HepG2 (cell line): ENCODE measurements around the gene FOXA1. TPM values are rescaled to one million over a fixed set of nuclear protein-coding genes. Genes with fewer than 3 reads are reported as not detected.
A peak's percentile ranks its signal among the peaks of the same experiment; 100 is the strongest.

ENCODE experiments used
- CHD4 ChIP-seq: fragments of 200-600 bp; sonication (generic); IDR thresholded peaks from 2 replicates; pipeline ENCODE4 v1.7.0; 2017; ENCODE audit warnings: mild to moderate bottlenecking, low read length, borderline replicate concordance
- HDAC1 ChIP-seq: sonication (generic); formaldehyde crosslinking; IDR thresholded peaks from 2 replicates; pipeline ENCODE4 v1.5.1; 2020; ENCODE audit warnings: mild to moderate bottlenecking, missing genetic modification reagents
- HDAC6 ChIP-seq: fragments of 200-600 bp; sonication (generic); IDR thresholded peaks from 2 replicates; pipeline ENCODE4 v1.7.0; 2017; ENCODE audit warnings: mild to moderate bottlenecking, antibody characterized with exemption, low read length, low read depth
- HNRNPUL1 ChIP-seq: fragments of 200-400 bp; formaldehyde crosslinking; IDR thresholded peaks from 2 replicates; pipeline ENCODE4 v1.6.1; 2017; ENCODE audit warnings: low read depth, mild to moderate bottlenecking, low read length, moderate library complexity
- IRF2 ChIP-seq: IDR thresholded peaks from 2 replicates; pipeline ENCODE4 v1.6.1; 2018; ENCODE audit warnings: missing genetic modification reagents, missing compliant biosample characterization
- KDM5B ChIP-seq: sonication (generic); formaldehyde crosslinking; IDR thresholded peaks from 2 replicates; pipeline ENCODE4 v1.4.0; 2020; ENCODE audit warnings: missing genetic modification reagents, mild to moderate bottlenecking, borderline replicate concordance
- POLR2G ChIP-seq: fragments of 200-400 bp; formaldehyde crosslinking; IDR thresholded peaks from 2 replicates; pipeline ENCODE4 v1.6.1; 2018; ENCODE audit warnings: mild to moderate bottlenecking, low read depth, low read length, moderate library complexity
- PRDM4 ChIP-seq: sonication (generic); formaldehyde crosslinking; IDR thresholded peaks from 2 replicates; pipeline ENCODE4 v1.9.0; 2021; ENCODE audit warnings: missing genetic modification reagents, borderline replicate concordance
- RAD21 ChIP-seq: fragments of 450-650 bp; formaldehyde crosslinking; IDR thresholded peaks from 2 replicates; pipeline ENCODE4 v1.5.0; 2020; ENCODE audit warnings: mild to moderate bottlenecking
- RFXAP ChIP-seq: sonication (generic); formaldehyde crosslinking; IDR thresholded peaks from 2 replicates; pipeline ENCODE4 v1.4.0; 2020; ENCODE audit warnings: missing genetic modification reagents, borderline replicate concordance
- RORA ChIP-seq: sonication (generic); formaldehyde crosslinking; IDR thresholded peaks from 2 replicates; pipeline ENCODE4 v1.5.0; 2020; ENCODE audit warnings: mild to moderate bottlenecking, missing genetic modification reagents, moderate library complexity
- SMAD1 ChIP-seq: sonication (generic); formaldehyde crosslinking; IDR thresholded peaks from 2 replicates; pipeline ENCODE4 v1.4.0; 2020; ENCODE audit warnings: missing genetic modification reagents, low read depth, mild to moderate bottlenecking, borderline replicate concordance
- STAG1 ChIP-seq: sonication (generic); formaldehyde crosslinking; IDR thresholded peaks from 2 replicates; pipeline ENCODE4 v1.4.0; 2020; ENCODE audit warnings: missing genetic modification reagents
- STAT6 ChIP-seq: sonication (generic); formaldehyde crosslinking; IDR thresholded peaks from 2 replicates; pipeline ENCODE4 v1.4.0; 2020; ENCODE audit warnings: missing genetic modification reagents, mild to moderate bottlenecking, borderline replicate concordance
- ZKSCAN5 ChIP-seq: sonication (generic); formaldehyde crosslinking; IDR thresholded peaks from 2 replicates; pipeline ENCODE4 v1.5.1; 2020; ENCODE audit warnings: mild to moderate bottlenecking, missing genetic modification reagents
- ZKSCAN8 ChIP-seq: IDR thresholded peaks from 2 replicates; pipeline ENCODE4 v1.6.1; 2016; ENCODE audit warnings: borderline replicate concordance, missing genetic modification reagents, missing compliant biosample characterization
- ZMAT3 ChIP-seq: sonication (generic); formaldehyde crosslinking; conservative IDR thresholded peaks from 2 replicates; pipeline ENCODE4 v1.7.0; 2021; ENCODE audit warnings: missing genetic modification reagents
- ZNF10 ChIP-seq: sonication (generic); formaldehyde crosslinking; IDR thresholded peaks from 2 replicates; pipeline ENCODE4 v1.4.0; 2020; ENCODE audit warnings: mild to moderate bottlenecking, low read depth, missing genetic modification reagents, borderline replicate concordance
- ZNF362 ChIP-seq: sonication (generic); formaldehyde crosslinking; IDR thresholded peaks from 2 replicates; pipeline ENCODE4 v1.4.0; 2020; ENCODE audit warnings: missing genetic modification reagents, mild to moderate bottlenecking, borderline replicate concordance
- ZNF383 ChIP-seq: sonication (generic); formaldehyde crosslinking; IDR thresholded peaks from 2 replicates; pipeline ENCODE4 v1.4.0; 2020; ENCODE audit warnings: missing genetic modification reagents, mild to moderate bottlenecking, borderline replicate concordance
- ZNF567 ChIP-seq: sonication (generic); formaldehyde crosslinking; IDR thresholded peaks from 2 replicates; pipeline ENCODE4 v1.8.1; 2023; ENCODE audit warnings: mild to moderate bottlenecking, missing genetic modification reagents, borderline replicate concordance
- ZNF589 ChIP-seq: sonication (generic); formaldehyde crosslinking; conservative IDR thresholded peaks from 2 replicates; pipeline ENCODE4 v1.8.0; 2022; ENCODE audit warnings: mild to moderate bottlenecking, moderate library complexity, missing genetic modification reagents
- ZNF788 ChIP-seq: sonication (generic); formaldehyde crosslinking; IDR thresholded peaks from 2 replicates; pipeline ENCODE4 v1.5.0; 2020; ENCODE audit warnings: mild to moderate bottlenecking, missing genetic modification reagents, borderline replicate concordance
- ZNF816 ChIP-seq: sonication (generic); formaldehyde crosslinking; IDR thresholded peaks from 2 replicates; pipeline ENCODE4 v1.8.0; 2022; ENCODE audit warnings: missing genetic modification reagents, mild to moderate bottlenecking, borderline replicate concordance
- ZNF891 ChIP-seq: sonication (generic); formaldehyde crosslinking; IDR thresholded peaks from 2 replicates; pipeline ENCODE4 v1.5.0; 2020; ENCODE audit warnings: mild to moderate bottlenecking, missing genetic modification reagents
- ZSCAN29 ChIP-seq: sonication (generic); formaldehyde crosslinking; conservative IDR thresholded peaks from 2 replicates; pipeline ENCODE4 v1.4.0; 2020; ENCODE audit warnings: mild to moderate bottlenecking, missing genetic modification reagents
- polyA plus RNA-seq, 8 experiments: library from polyadenylated mRNA; depleted of rRNA in 3 of 8; stranded (reverse) in 7 of 8; unstranded in 1 of 8; fragments of >200 nt; fragmentation: Illumina TruSeq in 4 of 8; extraction: Trizol in 4 of 8; gene quantifications; 2 replicates each; pipeline versions ENCODE4 v1.2.1 to v1.2.3, GENCODE V29; 2011 to 2016; ENCODE audit warnings: low read depth in 4 of 8, missing spikeins in 1 of 8, mixed read lengths in 1 of 8; ENCODE audit not compliant: insufficient read depth in 1 of 8
- total RNA-seq, 5 experiments: library from RNA; depleted of rRNA; stranded (reverse); fragments of >200 nt; fragmentation: Illumina TruSeq; extraction: Trizol; gene quantifications; 2 replicates each; pipeline ENCODE4 v1.2.3, GENCODE V29; 2016; ENCODE audit warnings: low read depth in 1 of 5

The FOXA1 gene
- total and polyA plus RNA-seq, 2 of the 13 experiments (the other 11 are each of a cell fraction or from before 2014, with no cell fraction given), result 43.4 to 58.6 TPM

- no peak for TF ChIP-seq ZNF788 (CRISPR knock-in tag)
- no peak for TF ChIP-seq ZKSCAN5
- no peak for TF ChIP-seq ZSCAN29 (CRISPR knock-in tag)
- TF ChIP-seq STAG1 (CRISPR knock-in tag), result no peak
- 0 out of 2 replicates have a peak, but pooled peaks have one; percentile 1 for TF ChIP-seq HDAC1 (CRISPR knock-in tag)
- no peak for TF ChIP-seq RFXAP (CRISPR knock-in tag)
- no peak for TF ChIP-seq IRF2 (CRISPR knock-in tag)
- TF ChIP-seq ZMAT3 (CRISPR knock-in tag), result no peak
- TF ChIP-seq ZNF891 (CRISPR knock-in tag), result no peak
- no peak for TF ChIP-seq PRDM4
- no peak for TF ChIP-seq RAD21 (CRISPR knock-in tag)
- TF ChIP-seq ZNF362 (CRISPR knock-in tag), result no peak
- no peak for TF ChIP-seq POLR2G
- 0 out of 2 replicates have a peak, but pooled peaks have one; percentile 63 for TF ChIP-seq STAT6 (CRISPR knock-in tag)
- TF ChIP-seq ZNF383 (CRISPR knock-in tag), result no peak
- TF ChIP-seq HDAC6, result 0 out of 2 replicates have a peak, but pooled peaks have one; percentile 3
- no peak for TF ChIP-seq ZNF567 (CRISPR knock-in tag)
- TF ChIP-seq HNRNPUL1, result 0 out of 2 replicates have a peak, but pooled peaks have one; percentile 3
- no peak for TF ChIP-seq ZNF589 (CRISPR knock-in tag)
- 0 out of 2 replicates have a peak, but pooled peaks have one; percentile 18 for TF ChIP-seq CHD4
- TF ChIP-seq ZNF10, result no peak
- TF ChIP-seq RORA (CRISPR knock-in tag), result no peak
- no peak for TF ChIP-seq SMAD1 (CRISPR knock-in tag)
- TF ChIP-seq ZNF816 (CRISPR knock-in tag), result no peak; the same call in 1 of the 2 replicates
- TF ChIP-seq KDM5B, result no peak
- TF ChIP-seq ZKSCAN8 (CRISPR knock-in tag), result no peak
Observed at GRCh38 chr14:37586797-37587130, 8.3 kb downstream of the FOXA1 start (continued).
